Esophagus (tissue), 2 donors: ENCODE results near the gene ZNF678. TPM values are rescaled to one million over a fixed set of nuclear protein-coding genes. Genes with fewer than 3 reads are reported as not detected.
"Not testable (repeated sequence)": the region's sequence is repeated elsewhere in the genome, so short reads cannot be mapped to it uniquely, and the experiment has no call there.

Experiments used
- H3K27ac ChIP-seq, 2 donors: one replicate each; pipeline ENCODE4 v1.5.1; 2013; ENCODE audit warnings: low read depth in 2 of 2, mild to moderate bottlenecking in 2 of 2, inconsistent platforms in 1 of 2, low read length in 1 of 2, moderate library complexity in 1 of 2
- H3K27me3 ChIP-seq, 2 donors: one replicate each; pipeline ENCODE4 v1.6.1; 2013; ENCODE audit warnings: low read length in 2 of 2, control low read depth in 1 of 2, mild to moderate bottlenecking in 1 of 2; ENCODE audit not compliant: insufficient read depth in 2 of 2, control insufficient read depth in 1 of 2
- H3K36me3 ChIP-seq, 2 donors: one replicate each; pipeline ENCODE4 v1.6.1; 2013; ENCODE audit warnings: low read length in 1 of 2; ENCODE audit not compliant: control insufficient read depth in 2 of 2, insufficient read depth in 2 of 2
- H3K4me1 ChIP-seq, 2 donors: one replicate each; pipeline ENCODE4 v1.6.1; 2013; ENCODE audit warnings: low read length in 1 of 2; ENCODE audit not compliant: control insufficient read depth in 2 of 2, insufficient read depth in 2 of 2
- H3K4me3 ChIP-seq, 2 donors: one replicate each; pipeline ENCODE4 v1.5.1; 2013; ENCODE audit warnings: low read length in 2 of 2, mild to moderate bottlenecking in 2 of 2, low read depth in 1 of 2, moderate library complexity in 1 of 2
- H3K9me3 ChIP-seq, 2 donors: one replicate each; pipeline ENCODE4 v1.6.1; 2013; ENCODE audit warnings: mild to moderate bottlenecking in 2 of 2, low read depth in 1 of 2, low read length in 1 of 2, moderate library complexity in 1 of 2; ENCODE audit not compliant: control insufficient read depth in 2 of 2, insufficient read depth in 1 of 2
- WGBS, 2 donors: extraction: QIAGEN DNeasy Blood & Tissue Kit; methylation state at CpG; one replicate each; pipeline ENCODE4 v1.1.7; 2013; 5-methylcytosine and 5-hydroxymethylcytosine counted together
- polyA plus RNA-seq, 2 donors: library from polyadenylated mRNA; stranded (reverse); fragments of 200-250 nt; gene quantifications; one replicate each; pipeline ENCODE4 v1.2.3, GENCODE V29; 2013
- donor health status: healthy with polysubstance abuse.
- donor health status: Bipolar disorder and iron deficiency.

Gene ZNF678
- polyA plus RNA-seq, 2 donors: 0.77 to 0.79 TPM

DNA sequence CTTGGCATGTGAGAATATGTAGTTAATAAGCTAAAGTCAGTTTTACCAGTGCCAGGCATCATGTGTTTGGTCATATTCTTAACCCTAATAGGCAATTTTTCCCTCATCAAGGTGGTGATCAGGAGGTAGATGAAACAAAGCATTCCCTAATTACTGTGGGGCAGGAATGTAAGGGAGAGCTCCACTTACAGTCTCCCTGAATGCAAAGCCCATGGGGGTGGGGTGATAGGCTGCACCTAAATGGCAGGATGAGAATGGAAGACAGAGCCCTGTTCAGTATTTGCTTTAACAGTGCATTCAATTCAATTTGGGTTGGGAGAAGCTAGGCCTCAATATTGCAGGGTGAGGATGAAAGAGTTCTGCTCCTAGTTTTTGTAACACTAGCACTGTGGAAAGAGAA, 23.4 kb downstream of the ZNF678 start:
- no peaks in the 10 kb centered on the region for H3K4me1 ChIP-seq
- no peak overlapping the region for H3K4me3 ChIP-seq
- H3K27ac ChIP-seq: no peak overlapping the region
- H3K36me3 ChIP-seq: peaks cover 0 to 4% of the 10 kb centered on the region in 2 donors
- no peaks in the 10 kb centered on the region for H3K27me3 ChIP-seq
- no peaks in the 10 kb centered on the region for H3K9me3 ChIP-seq

DNA sequence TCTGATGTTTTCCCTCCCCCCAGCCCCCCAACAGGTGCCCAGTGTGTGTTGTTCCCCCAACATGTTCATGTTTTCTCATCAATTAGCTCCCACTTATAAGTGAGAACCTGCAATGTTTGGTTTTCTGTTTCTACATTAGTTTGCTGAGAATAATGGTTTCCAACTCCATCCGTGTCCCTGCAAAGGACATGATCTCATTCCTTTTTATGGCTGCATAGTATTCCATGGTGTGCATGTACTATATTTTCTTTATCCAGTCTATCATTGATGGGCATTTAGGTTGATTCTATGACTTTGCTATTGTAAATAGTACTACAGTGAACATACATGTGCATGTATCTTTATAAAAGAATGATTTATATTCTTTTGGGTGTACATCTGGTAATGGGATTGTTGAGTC, 24.6 kb downstream of the ZNF678 start:
- H3K36me3 ChIP-seq: peaks cover 0 to 4% of the 10 kb centered on the region in 2 donors
- H3K9me3 ChIP-seq: peaks cover 0 to 1% of the 10 kb centered on the region in 2 donors
- no peak overlapping the region for H3K27ac ChIP-seq
- WGBS, 2 donors: 96 to 97% methylated on average over 1 of the region's 1 CpG
- H3K4me3 ChIP-seq: no peak overlapping the region
- no peaks in the 10 kb centered on the region for H3K4me1 ChIP-seq
- H3K27me3 ChIP-seq: no peaks in the 10 kb centered on the region

DNA sequence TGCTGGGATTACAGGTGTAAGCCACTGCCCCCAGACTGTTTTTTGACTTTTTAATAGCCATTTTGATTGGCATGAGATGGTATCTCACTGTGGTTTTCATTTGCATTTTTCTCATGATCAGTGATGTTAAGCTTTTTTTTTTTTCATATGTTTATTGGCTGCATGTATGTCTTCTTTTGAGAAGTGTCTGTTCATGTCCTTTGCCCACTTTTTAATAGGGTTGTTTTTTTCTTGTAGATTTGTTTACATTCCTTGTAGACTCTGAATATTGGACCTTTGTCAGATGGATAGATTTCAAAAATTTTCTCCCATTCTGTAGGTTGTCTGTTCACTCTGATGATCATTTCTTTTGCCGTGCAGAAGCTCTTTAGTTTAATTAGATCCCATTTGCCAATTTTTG, 25.4 kb downstream of the ZNF678 start:
- not testable (repeated sequence) for H3K4me1 ChIP-seq, H3K27me3 ChIP-seq, H3K36me3 ChIP-seq, H3K4me3 ChIP-seq, H3K27ac ChIP-seq, H3K9me3 ChIP-seq
- WGBS, 2 donors: 89 to 90% methylated on average over 1 of the region's 1 CpG

DNA sequence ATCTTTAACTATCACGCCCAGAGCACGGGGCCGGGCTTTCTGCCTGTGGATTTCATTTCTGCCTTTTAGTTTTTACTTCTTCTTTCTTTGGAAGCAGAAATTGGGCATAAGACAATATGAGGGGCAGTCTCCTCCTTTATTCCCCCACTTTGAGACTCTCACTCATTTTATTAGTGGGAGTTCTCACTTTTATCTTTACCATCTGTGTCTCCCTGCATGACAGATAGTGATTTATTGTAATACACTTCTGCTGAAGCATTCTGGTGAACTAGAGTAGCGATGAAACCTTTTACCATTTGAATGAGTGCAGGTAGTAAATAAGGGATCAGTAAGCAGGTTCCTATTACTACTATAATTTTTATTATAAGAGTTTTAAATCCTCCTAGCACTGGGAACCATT, 26.4 kb downstream of the ZNF678 start:
- 99% methylated on average over 4 of the region's 4 CpGs for WGBS, 2 donors
- H3K27ac ChIP-seq, H3K4me3 ChIP-seq, H3K9me3 ChIP-seq, H3K27me3 ChIP-seq, H3K4me1 ChIP-seq, H3K36me3 ChIP-seq: not testable (repeated sequence)

DNA sequence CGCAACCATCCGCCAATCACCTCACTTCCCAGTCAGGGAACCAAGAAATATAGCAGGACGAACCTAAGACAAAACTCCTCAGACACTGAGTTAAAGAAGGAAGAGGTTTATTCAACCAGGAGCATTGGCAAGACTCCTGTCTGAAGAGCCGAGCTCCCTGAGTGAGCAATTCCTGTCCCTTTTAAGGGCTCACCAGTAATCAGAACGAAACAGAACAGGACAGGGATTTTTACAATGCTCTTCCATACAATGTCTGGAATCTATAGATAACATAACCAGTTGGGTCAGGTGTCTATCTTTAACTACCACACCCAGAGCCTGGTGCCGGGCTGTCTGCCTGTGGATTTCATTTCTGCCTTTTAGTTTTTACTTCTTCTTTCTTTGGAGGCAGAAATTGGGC, 32.9 kb downstream of the ZNF678 start:
- not testable (repeated sequence) for H3K27me3 ChIP-seq, H3K36me3 ChIP-seq, H3K9me3 ChIP-seq, H3K4me1 ChIP-seq, H3K27ac ChIP-seq, H3K4me3 ChIP-seq
- 90 to 95% methylated on average over 6 of the region's 6 CpGs for WGBS, 2 donors

DNA sequence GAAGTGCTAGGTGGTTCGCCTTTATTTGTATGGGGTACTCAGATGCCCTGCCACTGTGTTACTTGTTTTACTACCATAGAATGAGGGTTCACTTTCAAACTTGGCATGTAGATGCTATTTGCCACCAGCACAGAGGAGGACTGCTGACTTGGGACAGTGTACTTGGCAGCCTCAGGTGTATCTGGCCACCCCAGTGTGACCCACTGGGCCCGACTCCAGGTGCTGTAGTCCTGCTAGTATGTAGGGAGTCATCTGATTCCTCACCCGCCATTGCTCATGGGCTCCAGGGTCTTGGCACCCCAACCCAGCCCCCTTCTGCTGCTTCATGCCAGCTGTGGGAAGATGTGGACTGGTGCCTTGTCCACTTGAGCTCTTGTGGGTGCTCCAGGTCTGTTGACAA, 40.0 kb downstream of the ZNF678 start:
- 95 to 97% methylated on average over 3 of the region's 3 CpGs for WGBS, 2 donors
- H3K4me3 ChIP-seq: no peak overlapping the region
- no peaks in the 10 kb centered on the region for H3K27me3 ChIP-seq
- no peak overlapping the region for H3K27ac ChIP-seq
- no peaks in the 10 kb centered on the region for H3K4me1 ChIP-seq
- peaks cover 0 to 4% of the 10 kb centered on the region in 2 donors for H3K9me3 ChIP-seq
- H3K36me3 ChIP-seq: no peaks in the 10 kb centered on the region

DNA sequence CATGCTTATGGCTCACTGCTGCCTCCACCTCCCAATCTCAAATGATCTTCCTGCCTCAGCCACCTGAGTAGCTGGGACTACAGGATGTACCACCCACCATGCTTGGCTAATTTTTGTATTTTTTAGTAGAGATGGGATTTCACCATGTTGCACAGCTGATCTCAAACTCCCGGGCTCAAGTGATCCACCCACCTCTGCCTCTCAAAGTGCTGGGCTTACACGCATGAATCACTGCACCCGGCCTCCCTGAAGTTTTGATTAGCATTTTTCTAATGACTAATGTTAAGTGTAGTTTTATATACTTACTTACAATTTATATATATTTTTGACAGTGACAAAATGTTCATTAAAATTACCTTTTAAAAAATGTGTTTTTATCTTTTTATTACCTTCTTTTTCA, 41.1 kb downstream of the ZNF678 start:
- no peaks in the 10 kb centered on the region for H3K36me3 ChIP-seq
- no peaks in the 10 kb centered on the region for H3K4me1 ChIP-seq
- H3K27ac ChIP-seq: no peak overlapping the region
- peaks cover 0 to 4% of the 10 kb centered on the region in 2 donors for H3K9me3 ChIP-seq
- WGBS, 2 donors: 89 to 96% methylated on average over 3 of the region's 3 CpGs
- no peak overlapping the region for H3K4me3 ChIP-seq
- no peaks in the 10 kb centered on the region for H3K27me3 ChIP-seq

DNA sequence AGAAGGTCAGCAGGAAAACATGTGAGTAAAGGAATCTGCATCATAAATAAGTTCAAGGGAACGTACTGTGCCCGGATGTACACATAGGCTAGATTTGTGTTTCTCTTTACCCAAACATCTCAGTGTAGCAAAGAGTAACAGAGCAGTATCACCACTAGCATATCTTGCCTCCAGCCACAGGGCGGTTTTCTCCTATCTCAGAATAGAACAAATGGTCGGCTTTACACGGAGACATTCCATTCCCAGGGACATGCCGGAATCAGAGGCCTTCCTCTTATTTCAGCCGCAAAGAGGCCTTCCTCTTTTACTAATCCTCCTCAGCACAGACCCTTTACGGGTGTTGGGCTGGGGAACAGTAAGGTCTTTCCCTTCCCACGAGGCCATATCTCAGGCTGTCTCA, 42.9 kb downstream of the ZNF678 start:
- not testable (repeated sequence) for H3K4me3 ChIP-seq, H3K9me3 ChIP-seq, H3K27ac ChIP-seq, H3K27me3 ChIP-seq, H3K36me3 ChIP-seq, H3K4me1 ChIP-seq
- WGBS, 2 donors: 87 to 91% methylated on average over 9 of the region's 9 CpGs

DNA sequence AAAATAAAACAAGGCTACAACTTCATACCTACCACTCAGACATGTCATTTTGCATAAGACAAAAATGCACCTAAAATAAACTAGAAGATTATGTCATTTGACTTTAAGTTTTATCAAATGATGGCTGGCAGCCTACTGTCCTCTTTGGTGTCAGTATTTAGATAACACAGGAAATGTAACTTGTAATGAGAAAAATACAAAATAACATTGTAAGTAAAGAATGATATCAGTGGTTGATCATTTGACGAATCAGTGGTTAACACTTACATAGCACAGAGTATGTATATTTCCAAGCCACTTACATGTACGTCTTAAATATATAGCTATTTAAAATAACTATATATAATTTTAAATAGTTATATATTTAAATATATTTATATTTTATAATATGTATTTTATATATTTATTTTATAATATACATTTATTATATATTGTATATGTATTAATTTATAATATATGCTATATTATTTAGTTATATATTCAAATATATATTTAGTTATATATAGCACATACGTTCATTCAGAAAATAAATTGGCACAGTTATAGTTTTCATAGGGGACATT, 44.1 kb downstream of the ZNF678 start:
- Histone ChIP-seq H3K9me3 (peaks cover 0 to 4% of the 10 kb centered on the region in 2 donors), H3K27ac (no peak overlapping the region), H3K4me3 (no peak overlapping the region), H3K4me1 (no peaks in the 10 kb centered on the region), H3K27me3 (no peaks in the 10 kb centered on the region), H3K36me3 (peaks cover 2 to 5% of the 10 kb centered on the region in 2 donors)
- WGBS, 2 donors: 92 to 95% methylated on average over 3 of the region's 3 CpGs

DNA sequence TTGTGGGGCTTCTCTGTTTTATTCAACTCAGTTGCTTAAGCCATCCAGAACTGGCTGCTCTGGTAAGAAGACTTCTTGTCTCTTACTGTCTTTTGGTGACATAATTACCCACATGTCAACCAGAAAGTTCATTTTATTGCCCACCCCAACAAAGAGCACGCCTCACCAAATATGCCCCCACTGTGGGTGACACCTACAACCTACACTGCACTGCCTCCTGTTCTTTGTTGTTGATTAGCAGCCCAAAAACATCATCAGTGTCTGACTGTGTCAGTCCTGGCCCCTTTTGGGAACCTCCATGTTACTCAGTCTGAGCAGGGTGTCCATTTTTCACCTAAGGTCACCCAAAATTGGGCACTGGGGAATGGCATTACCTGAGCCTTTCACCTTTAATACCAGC, 49.3 kb downstream of the ZNF678 start:
- Histone ChIP-seq H3K36me3 (peaks cover 2 to 12% of the 10 kb centered on the region in 2 donors), H3K9me3 (peaks cover 3 to 7% of the 10 kb centered on the region in 2 donors)
- WGBS, 2 donors: 96 to 100% methylated on average over 1 of the region's 1 CpG

More for the DNA sequence above, 49.3 kb downstream of the ZNF678 start:
- H3K4me3 ChIP-seq: no peak overlapping the region
- H3K27me3 ChIP-seq: no peaks in the 10 kb centered on the region
- no peak overlapping the region for H3K27ac ChIP-seq
- H3K4me1 ChIP-seq: peaks cover 0 to 2% of the 10 kb centered on the region in 2 donors
